ENCODE data around the gene ME1.
"Not testable (repeated sequence)": the region's sequence is repeated elsewhere in the genome, so short reads cannot be mapped to it uniquely, and the experiment has no call there.

The ME1 gene

GRCh38 chr6:83252719-83253118, 178.1 kb downstream of the ME1 start:
- DNase-seq, result no peak

- DNase-seq, result no peak
Observed at GRCh38 chr6:83250235-83250634, 180.6 kb downstream of the ME1 start.

GRCh38 chr6:83247471-83247870, 183.4 kb downstream of the ME1 start:
- DNase-seq, result no peak

DNA sequence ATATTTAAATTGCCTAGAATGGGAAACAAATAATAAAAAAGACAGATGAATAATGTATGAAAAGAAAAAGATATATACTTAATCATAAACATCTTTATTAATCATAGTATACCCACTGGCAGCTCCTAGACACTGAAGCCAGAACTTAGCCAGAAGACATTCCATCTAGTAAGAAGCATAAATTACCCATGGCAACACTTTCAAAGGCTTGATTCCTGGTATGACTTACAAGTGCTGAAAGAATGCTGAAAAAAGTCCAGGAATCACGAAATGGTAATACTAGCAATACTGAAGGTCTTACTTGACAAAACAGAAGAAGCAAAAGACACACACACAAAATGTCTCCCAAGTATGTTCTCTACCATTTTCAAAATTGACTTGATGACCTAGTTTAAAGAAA, 199.7 kb downstream of the ME1 start:
- DNase-seq, result no peak

GRCh38 chr6:83226517-83226916, 204.3 kb downstream of the ME1 start:
- DNase-seq, result no peak

- DNase-seq, result no peak
Observed at GRCh38 chr6:83221889-83222479, 208.9 kb downstream of the ME1 start.

- no peak for DNase-seq
Observed at GRCh38 chr6:83221276-83221675, 209.6 kb downstream of the ME1 start.

DNA sequence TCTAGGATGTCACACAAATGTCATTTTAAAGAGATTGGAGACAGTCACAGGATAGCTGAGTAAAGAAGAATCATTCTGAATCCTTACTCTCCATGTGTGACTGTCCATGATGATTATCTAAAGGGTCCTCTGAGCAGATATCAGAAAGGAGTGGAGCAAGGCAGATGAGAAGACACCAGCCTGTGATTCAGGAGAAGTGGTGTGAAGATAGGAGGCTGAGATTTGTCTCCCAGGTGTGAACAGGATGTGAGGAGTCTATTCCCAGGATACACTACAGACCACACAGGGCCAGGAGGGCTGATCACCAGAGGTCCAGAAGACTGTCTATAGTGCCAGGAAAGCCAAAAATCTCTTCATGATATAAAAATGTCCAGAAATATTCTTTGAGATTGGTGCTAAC, 210.7 kb downstream of the ME1 start:
- DNase-seq, result no peak

DNA sequence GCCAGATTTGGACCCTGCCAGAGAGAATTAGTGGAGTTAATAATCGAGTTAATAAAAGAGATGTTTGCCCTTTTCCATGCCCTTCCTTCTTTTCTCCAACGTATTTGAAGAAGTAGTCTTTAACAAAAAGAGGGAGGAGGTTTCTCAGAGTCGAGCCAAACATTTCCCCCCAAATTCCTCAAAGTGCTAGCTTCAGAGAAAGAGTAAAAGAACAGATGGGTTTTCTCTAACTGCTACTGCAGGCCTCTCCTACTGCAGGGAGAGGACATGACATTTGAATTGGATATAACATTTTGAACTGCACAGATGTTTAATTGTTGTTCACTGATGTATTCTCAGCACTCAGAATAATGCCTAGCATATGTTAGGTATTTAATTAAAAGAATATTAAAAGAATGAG, 212.2 kb downstream of the ME1 start:
- DNase-seq, result no peak

GRCh38 chr6:83216806-83217205, 214.0 kb downstream of the ME1 start:
- no peak for DNase-seq

DNA sequence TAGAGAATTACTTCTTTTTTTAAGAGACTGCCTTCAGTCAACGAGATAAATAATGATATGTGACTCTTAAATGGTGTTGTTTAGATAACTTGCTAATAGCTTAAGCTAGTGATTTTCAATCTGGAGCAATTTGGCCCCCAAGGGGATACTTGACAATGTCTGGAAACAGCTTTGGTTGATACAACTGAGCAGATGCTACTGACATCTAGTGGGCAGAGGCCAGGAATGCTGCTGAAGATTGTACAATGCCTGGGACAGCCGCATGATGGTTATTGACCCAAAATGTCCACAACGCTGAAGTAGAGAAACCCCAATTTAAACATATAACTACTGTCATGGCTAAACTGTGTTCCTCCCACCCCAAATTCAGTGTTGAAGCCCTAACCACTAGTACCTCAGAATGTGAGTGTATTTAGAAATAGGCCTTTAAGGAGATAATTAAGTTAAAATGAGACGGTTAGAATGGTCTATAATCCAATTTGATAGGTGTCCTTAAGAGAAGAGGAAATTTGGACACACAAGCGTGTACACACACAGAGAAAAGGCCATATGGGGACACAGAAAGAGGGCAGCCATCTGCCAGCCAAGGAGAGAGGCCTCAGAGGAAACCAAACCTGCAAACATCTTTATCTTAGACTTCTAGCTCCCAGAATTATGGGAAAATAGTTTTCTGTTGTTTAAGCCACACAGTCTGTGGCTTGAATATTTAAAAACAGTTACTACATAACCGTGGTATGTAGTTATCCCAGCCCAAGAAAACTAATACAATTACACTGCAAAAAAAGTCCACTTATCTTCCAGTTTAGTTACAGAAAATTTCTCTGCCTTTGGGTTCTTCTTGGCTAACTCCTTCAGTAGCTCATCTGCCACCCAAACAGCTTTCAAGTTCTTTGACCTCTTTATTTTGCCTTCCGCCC, 215.5 kb downstream of the ME1 start:
- DNase-seq, result peak; percentile 56

DNA sequence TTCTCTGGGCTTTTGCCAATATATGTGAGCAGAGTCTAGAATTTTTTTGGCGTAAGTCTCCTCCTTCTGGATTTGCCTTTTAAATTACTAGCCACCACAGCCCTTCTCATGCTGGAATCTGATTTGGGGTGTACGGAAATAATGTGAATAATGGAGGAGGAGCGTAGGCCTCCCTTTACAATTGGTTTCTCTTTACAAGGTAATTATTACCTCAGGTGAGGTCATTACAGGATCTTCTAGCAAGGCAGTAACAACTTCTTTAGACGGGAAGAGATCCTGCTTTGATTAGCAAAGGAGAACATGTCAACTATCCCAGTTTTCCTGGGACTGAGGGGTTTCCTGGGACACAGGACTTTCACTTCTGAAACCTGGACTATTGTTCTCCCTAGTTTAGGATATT, 228.8 kb downstream of the ME1 start:
- no peak for DNase-seq

DNA sequence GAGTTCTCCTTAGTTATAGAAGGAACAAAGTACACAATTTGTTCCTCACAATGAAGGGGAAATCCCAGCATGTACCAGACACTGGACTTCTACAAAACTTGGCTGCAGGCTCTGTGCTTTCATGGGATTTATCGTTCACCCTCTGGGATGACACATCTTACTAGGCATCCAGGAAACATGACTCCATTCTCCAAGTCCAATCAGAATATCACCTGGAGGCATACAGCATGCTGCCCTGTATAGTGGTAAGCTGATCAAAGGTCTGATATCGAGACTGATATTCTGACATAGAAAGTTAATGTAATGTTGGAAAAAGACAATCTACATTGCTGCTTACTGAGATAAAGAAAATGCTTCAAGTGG, 231.0 kb downstream of the ME1 start:
- DNase-seq, result no peak

- no peak for DNase-seq
Observed at GRCh38 chr6:83199173-83199862, 231.5 kb downstream of the ME1 start.

DNA sequence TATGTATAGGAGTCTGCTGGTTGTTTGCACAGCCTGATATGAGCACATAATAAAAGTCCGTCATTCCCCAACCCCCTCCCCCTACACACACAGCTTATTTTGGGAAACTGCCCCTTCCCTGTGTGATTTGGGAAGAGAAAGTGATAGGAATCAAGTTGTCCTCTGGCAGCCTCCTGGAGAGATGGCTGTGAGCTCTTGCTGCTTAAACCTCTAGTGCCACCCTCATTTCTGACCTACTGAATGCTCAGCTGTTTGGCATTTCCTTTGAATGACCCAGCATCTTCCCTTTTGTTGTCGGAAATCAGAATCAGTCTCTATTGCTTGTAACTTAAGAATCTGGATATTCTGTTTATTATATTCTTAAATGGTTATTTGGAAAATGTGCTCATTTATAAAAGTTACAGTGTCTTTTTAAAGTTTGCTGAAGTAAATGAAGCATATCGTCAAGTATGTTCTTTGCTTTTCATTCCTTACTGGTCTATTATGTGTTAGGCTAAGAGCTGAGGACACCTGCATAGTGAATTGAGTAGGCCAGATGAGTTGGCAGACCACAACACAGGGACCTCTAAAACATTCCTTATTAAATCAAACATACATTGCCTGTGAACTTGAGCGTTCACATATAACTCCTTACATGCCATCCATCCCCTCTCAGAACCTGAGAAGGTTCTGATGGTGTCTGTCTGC, 232.2 kb downstream of the ME1 start:
- DNase-seq, result no peak

DNA sequence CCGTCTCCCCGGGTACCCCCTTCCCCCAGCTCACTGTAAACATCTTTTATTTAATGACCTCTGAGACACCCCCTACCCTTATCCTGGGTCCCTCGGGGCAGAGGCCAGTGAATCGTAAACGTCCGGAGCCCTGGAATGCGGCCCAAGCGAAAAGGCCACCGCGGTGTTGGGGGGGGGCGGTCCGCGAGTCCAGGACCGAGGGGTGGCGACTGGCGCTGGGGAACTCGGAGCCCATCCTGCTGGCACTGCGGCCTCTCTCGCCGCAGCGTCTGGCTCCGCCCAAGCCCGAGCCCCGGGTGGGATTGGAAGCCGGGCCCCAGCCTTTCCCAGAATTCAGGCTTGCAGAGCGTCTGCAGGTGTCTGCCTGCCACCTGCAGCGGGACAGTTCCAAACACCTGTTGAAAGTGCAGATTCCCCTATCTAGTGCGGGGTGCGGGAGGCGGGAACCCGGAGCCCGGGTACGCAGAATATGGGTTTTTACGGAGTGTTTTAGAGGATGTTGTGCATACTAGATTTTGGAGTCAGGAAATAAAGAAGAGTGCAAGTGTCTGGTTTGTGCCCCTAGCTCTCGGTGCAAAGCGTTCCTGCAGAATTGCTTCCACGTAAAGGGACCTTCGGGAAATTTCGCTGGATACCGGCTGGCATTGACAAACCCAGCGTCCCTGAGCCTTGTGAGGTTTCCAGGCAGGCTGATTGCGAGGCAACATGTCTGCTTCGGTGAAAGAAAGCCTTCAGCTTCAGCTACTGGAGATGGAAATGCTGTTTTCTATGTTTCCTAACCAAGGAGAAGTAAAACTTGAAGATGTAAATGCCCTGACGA, 236.9 kb downstream of the ME1 start:
- peak; percentile 1 for DNase-seq

DNA sequence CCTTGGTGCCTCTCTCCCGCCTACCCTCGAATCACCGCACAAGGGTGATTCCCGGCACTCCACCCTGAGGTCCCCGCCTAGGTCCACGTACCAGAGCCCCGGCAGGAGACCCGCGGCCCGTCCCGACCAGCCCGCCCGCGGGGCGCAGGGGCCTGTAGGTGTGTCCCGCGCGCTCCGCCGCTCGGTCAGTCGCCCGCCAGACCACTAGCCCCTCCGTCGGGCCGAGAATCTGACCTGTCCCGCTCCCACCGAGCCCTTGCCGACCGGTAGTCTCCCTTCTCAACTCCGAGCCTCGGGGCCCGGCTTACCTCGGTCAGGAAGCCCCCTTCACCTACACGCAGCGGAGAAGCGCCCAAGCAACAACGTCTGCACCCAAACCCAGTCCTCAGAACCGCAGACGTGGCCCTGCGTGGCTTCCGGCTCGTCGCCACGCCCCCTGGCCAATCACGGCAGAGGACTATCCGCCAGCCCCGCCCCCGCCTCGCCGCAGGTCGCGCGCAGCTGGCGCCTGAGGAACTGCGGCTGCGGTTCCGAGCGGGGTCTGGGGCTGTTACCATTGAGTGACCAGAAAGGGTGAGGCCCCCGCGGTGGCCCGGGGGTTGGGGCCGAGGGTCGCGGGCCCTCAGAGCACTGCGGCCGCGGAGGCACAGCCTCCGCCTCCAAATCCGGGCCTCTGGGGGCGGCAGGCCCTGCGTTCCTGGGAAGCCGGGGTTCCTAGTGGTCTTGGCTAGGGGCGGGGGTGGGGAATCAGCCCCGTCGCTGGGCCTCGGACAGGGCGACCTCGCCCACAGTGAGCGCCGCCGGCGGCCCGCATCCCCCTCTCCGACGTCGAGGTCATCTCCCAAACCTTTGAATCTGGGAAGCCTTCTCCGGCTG, 237.7 kb downstream of the ME1 start, which contains the start of the genes PGM3 and RWDD2A:
Gene PGM3, minus strand, starts transcription at position 395 of the 876 bp plus-strand sequence. CDS start 2,253 bp downstream, outside the sequence.
Gene RWDD2A, plus strand, starts transcription at position 487 of the 876 bp plus-strand sequence. CDS start 1,095 bp downstream, outside the sequence.
- peak; percentile 90 for DNase-seq

DNA sequence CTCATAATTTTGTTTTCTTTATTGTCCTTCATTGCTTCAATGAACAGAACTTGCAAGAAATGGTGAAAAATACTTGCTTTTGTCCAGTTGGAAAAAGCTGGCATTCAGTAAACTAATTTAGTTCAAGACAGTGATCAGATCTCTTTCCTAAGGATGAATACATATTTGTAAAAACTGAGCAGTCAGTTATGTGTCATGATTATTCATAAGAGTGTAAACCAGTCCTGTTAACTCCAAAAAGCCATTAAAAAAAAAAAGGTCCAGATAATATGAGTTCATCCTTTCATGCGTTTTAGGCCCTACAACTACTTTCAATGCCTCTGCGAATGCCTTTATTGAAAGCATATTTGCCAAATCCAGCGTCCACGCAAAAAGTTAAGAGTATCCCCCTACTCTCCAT, 238.4 kb downstream of the ME1 start:
- DNase-seq, result no peak

- not testable (repeated sequence) for DNase-seq
Observed at GRCh38 chr6:83191974-83192373, 238.9 kb downstream of the ME1 start.

DNA sequence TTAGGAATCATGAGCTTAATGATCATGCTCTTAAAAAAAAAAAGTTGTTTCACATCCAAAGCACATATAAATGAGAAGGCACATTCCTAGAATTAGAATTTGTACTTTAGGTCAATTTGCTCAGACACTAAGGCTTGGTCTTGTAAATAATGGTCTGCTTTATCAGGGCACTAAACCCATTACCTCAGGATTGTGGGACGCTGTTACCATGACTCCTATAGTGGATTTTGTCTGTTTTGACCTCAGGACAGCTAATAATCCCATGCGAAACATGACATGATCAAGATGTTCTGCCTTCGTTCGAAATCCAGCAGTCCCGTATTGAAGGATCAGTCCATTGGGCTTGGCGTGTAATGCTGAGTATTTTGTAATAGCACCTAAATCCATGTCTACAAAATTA, 240.2 kb downstream of the ME1 start:
- DNase-seq, result no peak

DNA sequence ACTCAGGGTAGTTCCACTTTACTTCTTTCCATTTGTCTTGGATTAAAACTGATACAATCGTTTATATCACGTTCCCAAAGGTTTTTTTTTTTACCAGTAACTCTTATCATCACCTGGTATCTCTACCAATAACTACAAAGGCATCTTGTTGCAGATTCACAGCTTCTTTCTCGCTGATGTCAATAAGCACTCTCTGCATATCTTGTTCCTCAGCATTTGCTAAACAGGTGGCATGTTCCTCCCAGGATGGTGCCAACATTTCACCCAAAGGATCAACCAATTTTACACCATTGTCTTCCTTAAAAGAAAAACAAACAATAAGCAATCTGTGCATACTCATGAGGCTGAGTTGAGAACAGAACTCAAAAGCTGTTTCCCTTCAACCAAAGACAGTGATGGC, 242.3 kb downstream of the ME1 start:
- no peak for DNase-seq

Data from CD4-positive, alpha-beta T cell treated with Interferon gamma for 1 hour (primary cell).